H1 (cell line): ENCODE data around the gene ACAA1. TPM values are rescaled to one million over a fixed set of nuclear protein-coding genes. Genes with fewer than 3 reads are reported as not detected.

ENCODE experiments used
- NRF1 ChIP-seq: IDR thresholded peaks from 2 replicates; pipeline ENCODE4 v1.6.1; 2011; ENCODE audit warnings: mild to moderate bottlenecking, low read depth, low read length, improper control_type of control experiment
- polyA plus RNA-seq, 7 experiments: library from polyadenylated mRNA; depleted of rRNA in 3 of 7; stranded (reverse) in 5 of 7; unstranded in 2 of 7; fragments of >200 nt in 5 of 7; fragments of 200-250 nt in 2 of 7; gene quantifications; 1 replicate in 5 of 7; 2 replicates in 1 of 7; 4 replicates in 1 of 7; pipeline versions ENCODE4 v1.2.1 to v1.2.3, GENCODE V29; 2011 to 2013; ENCODE audit warnings: missing spikeins in 2 of 7, mixed read lengths in 2 of 7
- total RNA-seq: library from RNA; stranded (reverse); fragmentation: NEBNext Ultra II Directional; extraction: Animal tissue kit (Norgen Biotek cat#: 25700); gene quantifications from 2 replicates; pipeline ENCODE4 v1.2.1, GENCODE V29; 2021

The ACAA1 gene
- total and polyA plus RNA-seq, 2 of the 8 experiments (the other 6 are each of a cell fraction or from before 2014, with no cell fraction given), result 23.1 to 34.8 TPM

DNA sequence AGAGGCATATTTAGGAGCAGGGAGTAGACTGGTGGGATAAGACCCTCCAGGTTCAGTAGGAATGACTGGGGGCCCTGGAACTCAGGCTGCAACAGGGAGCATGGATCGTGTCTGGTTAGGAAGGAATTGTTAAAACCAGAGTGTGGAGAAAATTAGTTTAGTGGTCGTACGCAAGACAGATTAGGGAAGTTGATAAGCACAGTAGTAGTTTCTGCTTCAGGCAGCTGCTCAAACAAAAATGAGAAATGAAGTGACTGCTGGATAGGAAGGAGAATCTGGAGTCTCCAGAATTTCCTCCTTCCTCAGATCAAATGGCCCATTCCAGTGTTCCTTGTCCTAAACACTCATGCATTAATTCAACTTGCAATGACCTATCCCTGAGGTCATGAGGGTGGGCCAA, 12.8 kb upstream of the ACAA1 start (continued):
- TF ChIP-seq NRF1, result no peak
- TF ChIP-seq, all 59 proteins: peak for 0
